Measurements from ENCODE around the gene PGM1. TPM values are rescaled to one million over a fixed set of nuclear protein-coding genes. Genes with fewer than 3 reads are reported as not detected.

Gene PGM1
- total and polyA plus RNA-seq, 9 of the 15 experiments (the other 6 are each of a cell fraction or from before 2014, with no cell fraction given) = 0.03 to 0.31 (median 0.09) TPM; not detected in 5

DNA sequence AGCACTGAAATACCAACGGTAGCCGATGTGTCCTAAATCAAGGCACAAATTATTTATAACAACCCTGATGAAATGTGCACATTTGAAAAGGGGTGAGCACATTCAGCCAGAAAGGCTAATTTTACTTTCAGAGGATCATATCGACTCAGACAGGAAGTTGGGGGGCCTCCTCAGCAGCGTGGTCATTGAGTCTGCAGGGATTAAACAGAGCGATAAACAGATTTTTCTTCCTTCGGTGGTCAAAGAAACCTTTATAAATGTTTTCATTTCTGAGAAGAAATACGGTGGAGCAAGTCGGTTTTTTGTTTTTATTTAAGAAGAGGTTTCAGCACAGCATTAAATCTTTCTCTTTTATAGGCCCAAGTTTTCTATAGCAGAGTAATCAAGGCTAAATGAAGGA, 45.7 kb downstream of the PGM1 start (continued):
- TF ChIP-seq SAP30 (IDR thresholded peaks at IDR 0.05; ENCODE audit: borderline replicate concordance, insufficient read depth, low read depth, low read length, poor library complexity, severe bottlenecking) (no peak), EZH2 (IDR thresholded peaks at IDR 0.05; ENCODE audit: borderline replicate concordance, low read depth, low read length) (no peak), SUPT5H (IDR thresholded peaks at IDR 0.05) (no peak)
- TF ChIP-seq, protein P1, sequence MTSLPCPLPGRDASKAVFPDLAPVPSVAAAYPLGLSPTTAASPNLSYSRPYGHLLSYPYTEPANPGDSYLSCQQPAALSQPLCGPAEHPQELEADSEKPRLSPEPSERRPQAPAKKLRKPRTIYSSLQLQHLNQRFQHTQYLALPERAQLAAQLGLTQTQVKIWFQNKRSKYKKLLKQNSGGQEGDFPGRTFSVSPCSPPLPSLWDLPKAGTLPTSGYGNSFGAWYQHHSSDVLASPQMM (CRISPR knock-in tag; IDR thresholded peaks at IDR 0.05) = no peak

DNA sequence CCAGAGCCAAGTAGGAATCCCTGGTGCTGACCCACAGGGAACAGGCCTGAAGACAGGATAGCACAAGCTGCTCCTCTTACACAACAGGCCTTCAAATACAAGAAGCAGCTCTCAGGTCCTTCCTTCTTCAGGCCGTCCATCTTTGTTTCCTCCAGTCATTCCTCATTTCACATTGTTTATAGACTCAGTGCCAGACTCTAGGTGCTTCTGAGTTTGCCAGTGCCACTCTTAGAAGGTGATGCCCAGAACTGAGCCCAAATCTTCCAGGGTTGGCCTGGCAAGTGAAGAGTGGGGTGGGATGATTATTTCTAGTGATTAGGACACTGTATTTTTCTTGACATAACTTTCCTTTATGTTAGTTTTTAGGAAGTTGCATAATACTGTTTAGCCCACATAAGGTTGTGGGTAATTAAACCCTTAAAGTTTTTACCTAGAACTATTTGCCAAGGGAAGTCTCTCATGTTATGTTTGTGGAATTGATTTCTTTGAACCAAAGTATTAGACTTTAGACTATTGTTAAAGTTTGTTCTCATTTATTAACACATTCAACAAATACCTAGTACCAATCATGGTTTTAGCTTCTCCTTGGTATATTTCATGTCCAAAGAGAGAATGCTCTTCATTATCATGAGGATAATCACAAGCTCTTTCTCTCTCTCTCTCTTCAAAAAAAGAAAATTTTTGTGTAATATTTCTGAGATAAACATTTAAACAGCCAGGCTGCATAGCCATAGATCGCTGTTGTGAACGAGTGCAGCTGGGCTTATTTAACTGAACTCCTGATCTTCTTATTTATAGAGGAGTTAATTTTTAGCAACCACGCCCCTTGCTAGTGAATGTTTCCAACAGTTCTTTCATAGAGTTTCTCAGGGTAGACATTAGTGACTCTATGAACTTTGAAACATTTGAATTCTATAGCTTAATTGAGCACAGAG, 47.7 kb downstream of the PGM1 start:
- BruUV-seq (replicated peaks) = no TSS peak

More for the DNA sequence above, 47.7 kb downstream of the PGM1 start:
- Histone ChIP-seq H3K36me3 (ENCODE audit: control insufficient read depth, insufficient read depth, low read length) (no peaks in the 10 kb centered on the region), H3K27me3 (ENCODE audit: control insufficient read depth in 2 of 2, insufficient read depth in 2 of 2, low read length in 2 of 2) (peaks cover 8 to 13% of the 10 kb centered on the region in 2 experiments; a peak in 4 of 5 replicates), H3K9me3 (replicated peaks; ENCODE audit: control insufficient read depth, insufficient read depth, low read depth, low read length) (no peaks in the 10 kb centered on the region), H3K4me3 (no peak overlapping the region), H3K9me1 (ENCODE audit: control insufficient read depth, insufficient read depth, low read length) (no peaks in the 10 kb centered on the region), H4K20me1 (replicated peaks; ENCODE audit: control insufficient read depth, insufficient read depth, low read length) (no peaks in the 10 kb centered on the region), H2AFZ (ENCODE audit: low read depth, low read length) (no peak overlapping the region), H3K27ac (ENCODE audit: extremely low read depth, low read depth, low read length) (no peak overlapping the region), H3K9ac (ENCODE audit: insufficient read depth in 1 of 2, low read depth in 2 of 2, low read length in 2 of 2) (no peak overlapping the region), H3K79me2 (ENCODE audit: control insufficient read depth, insufficient read depth, low read length) (no peaks in the 10 kb centered on the region), H3K4me2 (ENCODE audit: insufficient read depth, low read length) (no peak overlapping the region), H3K4me1 (replicated peaks in 1 of 2; ENCODE audit: control insufficient read depth in 2 of 2, insufficient read depth in 2 of 2, low read length in 2 of 2) (no peaks in the 10 kb centered on the region)
- in situ Hi-C loops (cut with MboI) (no loop called here), intact Hi-C loops (cut with micrococcal nuclease) (no loop called here)
- WGBS (ENCODE audit: insufficient coverage, low coverage, missing lambda C conversion rate) = 2% methylated on average over 4 of the region's 4 CpGs
- DNase-seq (ENCODE audit: extremely low read depth in 1 of 4, low spot score in 3 of 4) (no peak), ATAC-seq (no peak), FAIRE-seq (no peak)
- CTCF ChIA-PET (ENCODE audit: low intra/inter-chr PET ratio) = no interaction called here
- POLR2A ChIA-PET = no interaction called here
- TF ChIP-seq GABPB1 (CRISPR knock-in tag; IDR thresholded peaks at IDR 0.05) (no peak), ZKSCAN8 (CRISPR knock-in tag; IDR thresholded peaks at IDR 0.05) (no peak), THRAP3 (IDR thresholded peaks at IDR 0.05; ENCODE audit: borderline replicate concordance) (no peak), MTA1 (IDR thresholded peaks at IDR 0.05; ENCODE audit: borderline replicate concordance) (no peak), NR2C2 (CRISPR knock-in tag; IDR thresholded peaks at IDR 0.05) (no peak), NR2C2 (tag; IDR thresholded peaks at IDR 0.05) (no peak), ZBTB2 (IDR thresholded peaks at IDR 0.05) (no peak), TBP (optimal IDR thresholded peaks at IDR 0.05; ENCODE audit: low read depth, low read length) (no peak)
- TF ChIP-seq, protein P2, sequence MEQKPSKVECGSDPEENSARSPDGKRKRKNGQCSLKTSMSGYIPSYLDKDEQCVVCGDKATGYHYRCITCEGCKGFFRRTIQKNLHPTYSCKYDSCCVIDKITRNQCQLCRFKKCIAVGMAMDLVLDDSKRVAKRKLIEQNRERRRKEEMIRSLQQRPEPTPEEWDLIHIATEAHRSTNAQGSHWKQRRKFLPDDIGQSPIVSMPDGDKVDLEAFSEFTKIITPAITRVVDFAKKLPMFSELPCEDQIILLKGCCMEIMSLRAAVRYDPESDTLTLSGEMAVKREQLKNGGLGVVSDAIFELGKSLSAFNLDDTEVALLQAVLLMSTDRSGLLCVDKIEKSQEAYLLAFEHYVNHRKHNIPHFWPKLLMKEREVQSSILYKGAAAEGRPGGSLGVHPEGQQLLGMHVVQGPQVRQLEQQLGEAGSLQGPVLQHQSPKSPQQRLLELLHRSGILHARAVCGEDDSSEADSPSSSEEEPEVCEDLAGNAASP (IDR thresholded peaks at IDR 0.05) = no peak

Data from K562 (cell line).